OCI-LY3 (cell line): ENCODE measurements around the gene TASOR.

Experiments
- EZH2phosphoT487 ChIP-seq: fragments of 200-600 bp; shearing (Covaris generic); IDR thresholded peaks from 2 replicates; pipeline ENCODE4 v1.6.1; 2018; ENCODE audit warnings: antibody characterized with exemption, mixed run types, low read depth
- TF ChIP-seq, protein P1 (sequence below): fragments of 200-600, 300-600 bp; sonication (generic); IDR thresholded peaks from 2 replicates; pipeline ENCODE4 v1.5.1; 2014; ENCODE audit warnings: antibody characterized with exemption, low read length, low read depth

DNA sequence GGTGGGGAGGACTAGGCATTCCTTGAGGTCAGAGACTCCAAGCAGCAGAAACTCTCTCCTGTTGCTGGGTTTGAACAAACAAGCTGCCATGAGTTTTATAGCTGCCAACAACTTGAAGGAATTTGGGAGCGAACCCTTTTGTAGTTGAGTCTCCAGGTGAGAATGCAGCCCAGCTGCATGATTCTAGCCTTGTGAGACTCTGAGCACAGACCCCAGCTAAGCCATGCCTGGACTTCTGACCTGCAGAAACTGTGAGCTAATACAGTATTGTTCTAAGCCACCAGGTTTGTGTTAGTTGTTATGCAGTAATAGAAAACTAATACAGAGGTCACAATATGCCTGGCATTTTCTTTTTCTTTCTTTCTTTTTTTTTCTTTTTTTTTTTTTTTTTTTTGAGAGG, 6.2 kb upstream of the TASOR start:
- TF ChIP-seq, protein P1, sequence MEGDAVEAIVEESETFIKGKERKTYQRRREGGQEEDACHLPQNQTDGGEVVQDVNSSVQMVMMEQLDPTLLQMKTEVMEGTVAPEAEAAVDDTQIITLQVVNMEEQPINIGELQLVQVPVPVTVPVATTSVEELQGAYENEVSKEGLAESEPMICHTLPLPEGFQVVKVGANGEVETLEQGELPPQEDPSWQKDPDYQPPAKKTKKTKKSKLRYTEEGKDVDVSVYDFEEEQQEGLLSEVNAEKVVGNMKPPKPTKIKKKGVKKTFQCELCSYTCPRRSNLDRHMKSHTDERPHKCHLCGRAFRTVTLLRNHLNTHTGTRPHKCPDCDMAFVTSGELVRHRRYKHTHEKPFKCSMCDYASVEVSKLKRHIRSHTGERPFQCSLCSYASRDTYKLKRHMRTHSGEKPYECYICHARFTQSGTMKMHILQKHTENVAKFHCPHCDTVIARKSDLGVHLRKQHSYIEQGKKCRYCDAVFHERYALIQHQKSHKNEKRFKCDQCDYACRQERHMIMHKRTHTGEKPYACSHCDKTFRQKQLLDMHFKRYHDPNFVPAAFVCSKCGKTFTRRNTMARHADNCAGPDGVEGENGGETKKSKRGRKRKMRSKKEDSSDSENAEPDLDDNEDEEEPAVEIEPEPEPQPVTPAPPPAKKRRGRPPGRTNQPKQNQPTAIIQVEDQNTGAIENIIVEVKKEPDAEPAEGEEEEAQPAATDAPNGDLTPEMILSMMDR: no peak
- no peak for TF ChIP-seq EZH2phosphoT487
